Measurements from ENCODE around the gene TMEM95.

GRCh38 chr17:7313890-7314718 lies 40.9 kb upstream of the TMEM95 start:
- TF ChIP-seq CTCF (optimal IDR thresholded peaks at IDR 0.05 in 1 of 3, IDR thresholded peaks at IDR 0.05 in 1 of 3, conservative IDR thresholded peaks at IDR 0.05 in 1 of 3; ENCODE audit: extremely low read depth in 1 of 3, insufficient read depth in 2 of 3, low read length in 3 of 3), result no peak
- no peak for TF ChIP-seq EZH2 (IDR thresholded peaks at IDR 0.05; ENCODE audit: low read length)

Data from keratinocyte (primary cell).